ENCODE results near the gene ALPI.
A peak's percentile ranks its signal among the peaks of the same experiment; 100 is the strongest.

Gene ALPI

GRCh38 chr2:232478571-232479340 lies 22.8 kb downstream of the ALPI start:
- no peak for FAIRE-seq
- DNase-seq (ENCODE audit: insufficient read length): peak; percentile 10

DNA sequence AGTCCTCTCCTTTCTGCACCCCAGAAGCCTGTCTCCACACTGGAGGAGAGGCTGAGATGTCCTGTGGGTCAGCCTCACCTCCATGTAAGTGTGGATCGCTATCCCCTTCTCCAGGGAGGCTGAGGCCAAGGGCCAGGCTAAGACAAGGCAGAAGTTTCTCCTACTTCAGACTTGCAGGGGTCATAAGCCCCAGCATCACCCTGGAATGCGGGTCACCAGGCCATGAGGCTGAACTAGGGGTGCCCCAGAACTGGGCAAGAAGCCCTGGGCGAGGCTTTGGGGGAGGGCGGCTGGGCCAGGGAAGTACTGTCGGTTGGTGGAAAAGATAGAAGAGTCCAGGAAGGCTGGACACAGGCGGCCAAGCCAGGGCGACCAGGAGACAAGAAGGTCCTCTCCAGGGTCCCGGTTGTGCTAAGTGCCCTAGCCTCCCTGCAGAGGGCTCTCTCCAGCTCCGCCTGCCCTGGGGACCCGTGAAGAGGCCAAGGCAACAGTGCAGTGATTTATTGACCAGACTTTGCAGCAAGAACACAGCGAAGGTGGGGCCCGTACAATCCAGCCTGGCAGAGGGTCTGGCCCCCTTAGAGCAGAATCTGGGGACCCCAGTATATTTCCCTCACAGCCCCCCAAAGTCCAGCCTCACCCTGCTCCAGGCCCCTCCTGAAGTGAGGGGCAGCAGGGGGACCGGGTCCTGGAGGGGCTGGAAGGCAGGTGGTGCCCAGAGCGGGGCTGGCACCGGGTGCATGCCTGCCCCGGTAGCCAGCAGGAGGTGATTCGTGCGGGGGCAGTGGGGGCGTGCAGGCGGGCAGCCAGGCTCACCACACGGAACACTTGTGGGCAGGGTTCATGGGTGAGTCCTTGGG lies 23.6 kb downstream of the ALPI start:
- no peak for DNase-seq (ENCODE audit: insufficient read length)
- no peak for FAIRE-seq
- no peak for TF ChIP-seq TAF1 (IDR thresholded peaks at IDR 0.05; ENCODE audit: borderline replicate concordance, low read depth, low read length)
- no peak for TF ChIP-seq POLR2AphosphoS5 (IDR thresholded peaks at IDR 0.05; ENCODE audit: low read depth, low read length)
- TF ChIP-seq POLR2A (IDR thresholded peaks at IDR 0.05; ENCODE audit: low read depth, low read length): no peak

More at GRCh38 chr2:232478571-232479340, 22.8 kb downstream of the ALPI start:
- TF ChIP-seq POLR2A (IDR thresholded peaks at IDR 0.05; ENCODE audit: low read depth, low read length) (no peak), TAF1 (IDR thresholded peaks at IDR 0.05; ENCODE audit: borderline replicate concordance, low read depth, low read length) (no peak), POLR2AphosphoS5 (IDR thresholded peaks at IDR 0.05; ENCODE audit: low read depth, low read length) (no peak)

- no peak for FAIRE-seq
- DNase-seq (ENCODE audit: insufficient read length): no peak
- TF ChIP-seq TAF1 (IDR thresholded peaks at IDR 0.05; ENCODE audit: borderline replicate concordance, low read depth, low read length): no peak
- TF ChIP-seq POLR2A (IDR thresholded peaks at IDR 0.05; ENCODE audit: low read depth, low read length): no peak
- no peak for TF ChIP-seq POLR2AphosphoS5 (IDR thresholded peaks at IDR 0.05; ENCODE audit: low read depth, low read length)
Measured at GRCh38 chr2:232480201-232481190, 24.5 kb downstream of the ALPI start.

DNA sequence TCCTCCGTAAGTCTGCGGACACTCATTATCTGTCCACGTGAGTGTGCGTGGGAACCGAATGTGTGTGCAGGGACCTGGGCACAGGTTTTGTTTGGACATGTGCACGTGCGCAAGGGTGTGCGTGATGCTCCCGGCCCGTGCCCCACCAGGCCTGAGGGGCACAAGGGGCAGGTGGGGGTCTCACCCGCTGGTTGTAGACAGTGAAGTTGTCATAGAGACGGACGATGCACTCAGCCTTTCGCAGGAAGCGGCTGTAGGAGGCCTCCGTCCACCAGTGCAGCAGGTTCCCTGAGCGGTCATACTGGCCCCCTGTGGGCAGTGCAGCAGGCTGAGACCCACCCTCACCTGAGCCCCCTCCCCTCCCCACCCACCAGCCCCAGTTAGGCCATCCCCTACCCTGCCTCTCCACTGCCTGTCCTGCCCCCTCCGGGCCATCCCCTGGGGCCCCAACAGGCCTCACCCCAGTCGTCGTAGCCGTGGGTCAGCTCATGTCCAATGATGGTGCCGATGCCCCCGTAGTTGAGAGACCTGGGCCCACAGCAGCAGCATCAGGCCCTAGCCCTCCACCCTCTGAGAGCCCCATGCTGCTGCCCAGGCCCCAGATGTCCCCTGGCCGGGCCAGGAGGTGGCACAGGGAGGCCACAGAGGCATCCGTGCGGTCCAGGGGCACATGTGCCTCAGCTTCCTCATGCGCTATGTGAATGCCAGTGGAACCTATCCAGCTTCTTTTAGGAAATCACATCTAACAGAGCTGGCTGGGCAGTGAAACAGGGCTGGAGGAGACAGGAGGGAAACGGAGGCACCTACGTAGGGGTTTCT lies 25.6 kb downstream of the ALPI start:
- FAIRE-seq (no peak), DNase-seq (ENCODE audit: insufficient read length) (no peak)
- TF ChIP-seq TAF1 (IDR thresholded peaks at IDR 0.05; ENCODE audit: borderline replicate concordance, low read depth, low read length): no peak
- no peak for TF ChIP-seq POLR2AphosphoS5 (IDR thresholded peaks at IDR 0.05; ENCODE audit: low read depth, low read length)
- no peak for TF ChIP-seq POLR2A (IDR thresholded peaks at IDR 0.05; ENCODE audit: low read depth, low read length)

- no peak for TF ChIP-seq TAF1 (IDR thresholded peaks at IDR 0.05; ENCODE audit: borderline replicate concordance, low read depth, low read length)
- FAIRE-seq (no peak), DNase-seq (ENCODE audit: insufficient read length) (no peak)
Measured at GRCh38 chr2:232482301-232483238, 26.6 kb downstream of the ALPI start.

DNA sequence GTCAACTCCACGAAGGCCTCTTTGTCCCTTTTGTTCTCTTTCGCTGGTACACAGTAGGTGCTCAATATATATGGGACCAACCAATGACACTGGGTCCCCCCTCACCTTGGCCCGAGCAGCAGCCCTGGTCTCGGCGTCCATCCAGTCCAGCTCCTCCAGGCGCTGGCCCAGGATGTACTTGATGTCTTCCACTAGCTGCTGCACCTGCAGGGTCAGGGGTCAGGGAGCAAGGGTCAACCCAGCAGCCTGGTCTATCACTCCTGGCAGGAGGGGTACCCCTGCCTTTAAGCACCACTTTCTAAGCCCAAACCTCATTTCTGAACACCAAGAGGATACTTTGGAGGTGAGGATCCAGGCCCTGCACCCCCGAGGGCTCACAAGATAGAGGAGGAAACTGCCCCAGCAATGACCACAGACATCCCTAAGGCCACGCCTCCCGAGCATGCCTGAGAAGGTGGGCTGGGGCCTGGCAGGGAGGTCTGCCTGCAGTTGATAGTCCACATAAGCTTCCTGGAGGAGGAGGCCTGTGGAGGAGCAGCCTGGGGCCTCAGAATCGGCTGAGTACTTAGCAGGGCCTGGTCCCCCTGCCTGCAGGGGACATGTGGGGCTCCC lies 27.5 kb downstream of the ALPI start:
- no peak for FAIRE-seq
- no peak for DNase-seq (ENCODE audit: insufficient read length)
- TF ChIP-seq POLR2A (IDR thresholded peaks at IDR 0.05; ENCODE audit: low read depth, low read length) (no peak), POLR2AphosphoS5 (IDR thresholded peaks at IDR 0.05; ENCODE audit: low read depth, low read length) (no peak), TAF1 (IDR thresholded peaks at IDR 0.05; ENCODE audit: borderline replicate concordance, low read depth, low read length) (no peak)

- FAIRE-seq (no peak), DNase-seq (ENCODE audit: insufficient read length) (no peak)
- TF ChIP-seq POLR2AphosphoS5 (IDR thresholded peaks at IDR 0.05; ENCODE audit: low read depth, low read length): no peak
- TF ChIP-seq POLR2A (IDR thresholded peaks at IDR 0.05; ENCODE audit: low read depth, low read length): no peak
- no peak for TF ChIP-seq TAF1 (IDR thresholded peaks at IDR 0.05; ENCODE audit: borderline replicate concordance, low read depth, low read length)
Measured at GRCh38 chr2:232483923-232484627, 28.1 kb downstream of the ALPI start.

- TF ChIP-seq TAF1 (IDR thresholded peaks at IDR 0.05; ENCODE audit: borderline replicate concordance, low read depth, low read length): no peak
- no peak for TF ChIP-seq POLR2A (IDR thresholded peaks at IDR 0.05; ENCODE audit: low read depth, low read length)
- no peak for FAIRE-seq
- no peak for DNase-seq (ENCODE audit: insufficient read length)
Measured at GRCh38 chr2:232484628-232485347, 28.8 kb downstream of the ALPI start.
